RWPE1 (cell line): ENCODE measurements around the gene MYRFL.

Source experiments
- CTCF ChIA-PET: fragments of 350-600 bp; sonication (Branson Sonifier 250); formaldehyde crosslinking; extraction: SDS; loops from one replicate; lab custom pipeline; 2021; lab: Yijun Ruan, JAX
- POLR2A ChIA-PET: fragments of 400-600 bp; formaldehyde crosslinking; extraction: SDS; loops from one replicate; lab custom pipeline; 2020; ENCODE audit warnings: antibody characterized with exemption; ENCODE audit not compliant: low non-redundant PET; lab: Yijun Ruan, JAX
- DNase-seq: peaks from one replicate; pipeline ENCODE4 v3.0.0; 2012; ENCODE audit warnings: low spot score
- H3K27ac ChIP-seq: fragments of 450-650 bp; 2 replicates; pipeline ENCODE4 v1.5.1; 2017
- CTCF ChIP-seq: fragments of 450-650 bp; conservative IDR thresholded peaks from 2 replicates; pipeline ENCODE4 v1.5.1; 2017; ENCODE audit warnings: low read depth, mild to moderate bottlenecking

Gene MYRFL

GRCh38 chr12:69875416-69875935 lies 50.4 kb downstream of the MYRFL start:
- DNase-seq = no peak
- ChIA-PET CTCF (interaction anchor here (0.7 to 0.9 kb wide), 3 partner anchors 701 to 973 kb away, joined by 3 to 5 read pairs (median 3); no protein-coding TSS in a partner anchor), POLR2A (no interaction called here)
- H3K27ac ChIP-seq = no peak overlapping the region
- no peak for TF ChIP-seq CTCF

GRCh38 chr12:69879007-69879960 lies 54.3 kb downstream of the MYRFL start:
- peak overlapping the region; percentile 54 for H3K27ac ChIP-seq
- ChIA-PET CTCF (interaction anchor here (0.5 to 2.5 kb wide), 29 partner anchors 8 to 1643 kb away, joined by 3 to 23 read pairs (median 3); partner anchors contain the start of gene KCNMB4), POLR2A (no interaction called here)
- peak; percentile 86 for TF ChIP-seq CTCF
- peak; percentile 82 for DNase-seq

- no peak overlapping the region for H3K27ac ChIP-seq
- POLR2A ChIA-PET = no interaction called here
- DNase-seq = no peak
- TF ChIP-seq CTCF = no peak
- CTCF ChIA-PET = interaction anchor here (0.6 to 2.5 kb wide), 2 partner anchors 287 to 696 kb away, joined by 3 to 23 read pairs; no protein-coding TSS in a partner anchor
These were observed 55.5 kb downstream of the MYRFL start for GRCh38 chr12:69880571-69880970.

- no peak for TF ChIP-seq CTCF
- no peak overlapping the region for H3K27ac ChIP-seq
- DNase-seq = no peak
- CTCF ChIA-PET = interaction anchor here (0.7 kb wide), 1 partner anchor 1845 kb away, joined by 4 read pairs; no protein-coding TSS in a partner anchor
- POLR2A ChIA-PET = no interaction called here
These were observed 56.7 kb downstream of the MYRFL start for GRCh38 chr12:69881771-69882170.

GRCh38 chr12:69884386-69884785 lies 59.4 kb downstream of the MYRFL start:
- no peak for DNase-seq
- POLR2A ChIA-PET = no interaction called here
- H3K27ac ChIP-seq = no peak overlapping the region
- TF ChIP-seq CTCF = no peak
- CTCF ChIA-PET = interaction anchor here (0.9 kb wide), 1 partner anchor 362 kb away, joined by 3 read pairs; no protein-coding TSS in a partner anchor

GRCh38 chr12:69885658-69886057 lies 60.6 kb downstream of the MYRFL start:
- DNase-seq = no peak
- TF ChIP-seq CTCF = no peak
- ChIA-PET POLR2A (no interaction called here), CTCF (interaction anchor here (0.8 kb wide), 1 partner anchor 15 kb away, joined by 3 read pairs; no protein-coding TSS in a partner anchor)
- no peak overlapping the region for H3K27ac ChIP-seq
